HG03520 (cell line): ENCODE results near the gene RNU2-63P.
"Not testable (repeated sequence)": the region's sequence is repeated elsewhere in the genome, so short reads cannot be mapped to it uniquely, and the experiment has no call there.

Source experiments
- ATAC-seq: cut with Tn5 transposase; IDR thresholded peaks from one replicate; pipeline ENCODE4 v1.9.1; 2021; ENCODE audit warnings: mild to moderate bottlenecking, moderate library complexity; ENCODE audit not compliant: unreplicated experiment

Gene RNU2-63P

GRCh38 chr2:87987473-87987872 is 28.9 kb downstream of the RNU2-63P start:
- ATAC-seq = not testable (repeated sequence)

DNA sequence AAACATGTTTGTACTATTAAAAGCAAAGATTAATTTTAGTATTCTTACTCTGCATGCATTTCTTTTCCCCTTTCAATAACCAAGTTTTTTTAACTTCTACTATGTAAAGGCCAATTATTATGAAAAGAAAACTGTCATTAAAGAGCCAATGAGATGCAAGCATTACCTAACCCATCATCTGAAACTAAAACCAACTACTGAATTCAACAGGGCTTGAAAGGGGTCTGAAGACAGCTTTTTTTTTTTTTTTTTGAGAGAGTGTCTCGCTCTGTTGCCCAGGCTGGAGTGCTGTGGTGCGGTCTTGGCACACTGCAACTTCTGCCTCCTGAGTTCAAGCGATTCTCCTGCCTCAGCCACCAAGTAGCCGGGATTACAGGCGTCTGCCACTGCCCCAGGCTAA is 30.4 kb downstream of the RNU2-63P start:
- ATAC-seq = not testable (repeated sequence)

- not testable (repeated sequence) for ATAC-seq
These were observed 35.2 kb downstream of the RNU2-63P start for GRCh38 chr2:87981182-87981581.

GRCh38 chr2:87972385-87972784 is 44.0 kb downstream of the RNU2-63P start:
- ATAC-seq = not testable (repeated sequence)
